ENCODE results near the gene PHACTR4.

GRCh38 chr1:28441674-28442073, 72.1 kb downstream of the PHACTR4 start:
- TF ChIP-seq NFXL1 (IDR thresholded peaks at IDR 0.05; ENCODE audit: borderline replicate concordance): no peak
- no peak for TF ChIP-seq MXI1 (IDR thresholded peaks at IDR 0.05; ENCODE audit: low read depth, low read length)
- TF ChIP-seq, protein P1, sequence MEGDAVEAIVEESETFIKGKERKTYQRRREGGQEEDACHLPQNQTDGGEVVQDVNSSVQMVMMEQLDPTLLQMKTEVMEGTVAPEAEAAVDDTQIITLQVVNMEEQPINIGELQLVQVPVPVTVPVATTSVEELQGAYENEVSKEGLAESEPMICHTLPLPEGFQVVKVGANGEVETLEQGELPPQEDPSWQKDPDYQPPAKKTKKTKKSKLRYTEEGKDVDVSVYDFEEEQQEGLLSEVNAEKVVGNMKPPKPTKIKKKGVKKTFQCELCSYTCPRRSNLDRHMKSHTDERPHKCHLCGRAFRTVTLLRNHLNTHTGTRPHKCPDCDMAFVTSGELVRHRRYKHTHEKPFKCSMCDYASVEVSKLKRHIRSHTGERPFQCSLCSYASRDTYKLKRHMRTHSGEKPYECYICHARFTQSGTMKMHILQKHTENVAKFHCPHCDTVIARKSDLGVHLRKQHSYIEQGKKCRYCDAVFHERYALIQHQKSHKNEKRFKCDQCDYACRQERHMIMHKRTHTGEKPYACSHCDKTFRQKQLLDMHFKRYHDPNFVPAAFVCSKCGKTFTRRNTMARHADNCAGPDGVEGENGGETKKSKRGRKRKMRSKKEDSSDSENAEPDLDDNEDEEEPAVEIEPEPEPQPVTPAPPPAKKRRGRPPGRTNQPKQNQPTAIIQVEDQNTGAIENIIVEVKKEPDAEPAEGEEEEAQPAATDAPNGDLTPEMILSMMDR (IDR thresholded peaks at IDR 0.05 in 2 of 3, conservative IDR thresholded peaks at IDR 0.05 in 1 of 3; ENCODE audit: control insufficient read depth in 2 of 3, extremely low read depth in 1 of 3, insufficient read depth in 1 of 3, low read depth in 3 of 3, low read length in 3 of 3): no peak
- no peak for TF ChIP-seq MAX (IDR thresholded peaks at IDR 0.05; ENCODE audit: low read depth, low read length)
- no peak for TF ChIP-seq EP300 (IDR thresholded peaks at IDR 0.05; ENCODE audit: borderline replicate concordance in 1 of 2, control insufficient read depth in 1 of 2, low read depth in 2 of 2, low read length in 2 of 2)
- TF ChIP-seq, protein P2, sequence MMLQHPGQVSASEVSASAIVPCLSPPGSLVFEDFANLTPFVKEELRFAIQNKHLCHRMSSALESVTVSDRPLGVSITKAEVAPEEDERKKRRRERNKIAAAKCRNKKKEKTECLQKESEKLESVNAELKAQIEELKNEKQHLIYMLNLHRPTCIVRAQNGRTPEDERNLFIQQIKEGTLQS (IDR thresholded peaks at IDR 0.05; ENCODE audit: borderline replicate concordance, extremely low read depth, low read depth, low read length): no peak
- TF ChIP-seq POLR2A (IDR thresholded peaks at IDR 0.05; ENCODE audit: low read depth, low read length): no peak
- TF ChIP-seq EZH2 (IDR thresholded peaks at IDR 0.05; ENCODE audit: borderline replicate concordance, control insufficient read depth, low read depth, low read length): no peak
- TF ChIP-seq RAD21 (IDR thresholded peaks at IDR 0.05; ENCODE audit: insufficient read depth, low read depth, low read length): no peak
- no peak for TF ChIP-seq EGR1 (IDR thresholded peaks at IDR 0.05; ENCODE audit: borderline replicate concordance in 1 of 2, low read depth in 2 of 2, low read length in 2 of 2)
- no peak for TF ChIP-seq SIN3A (IDR thresholded peaks at IDR 0.05; ENCODE audit: low read depth, low read length)
- TF ChIP-seq RCOR1 (conservative IDR thresholded peaks at IDR 0.05; ENCODE audit: low read depth, low read length): no peak
- no peak for TF ChIP-seq FOXK2 (IDR thresholded peaks at IDR 0.05)
